GM20431 (cell line): Measurements from ENCODE around the gene UBA1.

Experiments
- in situ Hi-C: fragments of 300-500 bp; cut with MseI, MboI; formaldehyde crosslinking; loops from one replicate; pipeline ENCODE4 v1.15.0; 2020; ENCODE audit warnings: low sequenced_read_pairs; ENCODE audit not compliant: unreplicated experiment

The UBA1 gene

GRCh38 chrX:47193475-47194193 is at the start of gene UBA1:
Gene UBA1, plus strand, starts transcription at chrX:47193829. Its CDS starts 4,974 bp downstream, at chrX:47198803.
- in situ Hi-C loops, result no loop called here

GRCh38 chrX:47143894-47144625 is 49.6 kb upstream of the UBA1 start:
- in situ Hi-C loops, result no loop called here

GRCh38 chrX:47144626-47145394 is 48.8 kb upstream of the UBA1 start, which contains the start of the genes NDUFB11 and RBM10:
Gene NDUFB11, minus strand, starts transcription at chrX:47144702. Its CDS starts 23 bp downstream, at chrX:47144679.
Gene RBM10, plus strand, starts transcription at chrX:47145221. Its CDS starts 2,261 bp downstream, at chrX:47147482.
- in situ Hi-C loops, result no loop called here

GRCh38 chrX:47145395-47146120 is 48.1 kb upstream of the UBA1 start:
- in situ Hi-C loops, result no loop called here

- in situ Hi-C loops, result no loop called here
These were observed 47.3 kb upstream of the UBA1 start for GRCh38 chrX:47146121-47146935.

- in situ Hi-C loops, result no loop called here
These were observed 46.4 kb upstream of the UBA1 start for GRCh38 chrX:47146936-47147859.

- in situ Hi-C loops, result no loop called here
These were observed 44.7 kb upstream of the UBA1 start for GRCh38 chrX:47148946-47149345.

- in situ Hi-C loops, result no loop called here
These were observed 42.2 kb upstream of the UBA1 start for GRCh38 chrX:47151435-47151834.

- in situ Hi-C loops, result no loop called here
These were observed 36.8 kb upstream of the UBA1 start for GRCh38 chrX:47156611-47157520.

GRCh38 chrX:47158131-47158530 is 35.5 kb upstream of the UBA1 start:
- in situ Hi-C loops, result no loop called here

- in situ Hi-C loops, result no loop called here
These were observed 34.8 kb upstream of the UBA1 start for GRCh38 chrX:47158781-47159180.

- in situ Hi-C loops, result no loop called here
These were observed 32.8 kb upstream of the UBA1 start for GRCh38 chrX:47160781-47161180.

- in situ Hi-C loops, result no loop called here
These were observed 30.6 kb upstream of the UBA1 start for GRCh38 chrX:47162927-47163583.

GRCh38 chrX:47164420-47164819 is 29.2 kb upstream of the UBA1 start:
- in situ Hi-C loops, result no loop called here

GRCh38 chrX:47166126-47166525 is 27.5 kb upstream of the UBA1 start:
- in situ Hi-C loops, result no loop called here

GRCh38 chrX:47168495-47169073 is 25.0 kb upstream of the UBA1 start:
- in situ Hi-C loops, result no loop called here
